Endothelial cell of umbilical vein (primary cell): Measurements from ENCODE around the gene KIF6. TPM values are rescaled to one million over a fixed set of nuclear protein-coding genes. Genes with fewer than 3 reads are reported as not detected.

Experiments
- BruUV-seq: library from RNA; stranded (reverse); fragments of 400-500 nt; replicated peaks from 2 replicates; lab custom pipeline; 2021; lab: Mats Ljungman, UMichigan
- CTCF ChIA-PET: fragments of 300-600, 350-600 bp; sonication (Branson Sonifier 250); formaldehyde crosslinking; loops from one replicate; lab custom pipeline; 2021; ENCODE audit warnings: antibody characterized with exemption, inconsistent platforms; lab: Charles Lee
- POLR2A ChIA-PET: fragments of 300-600, 350-600 bp; sonication (Branson Sonifier 250); formaldehyde crosslinking; loops from one replicate; lab custom pipeline; 2021; ENCODE audit warnings: antibody characterized with exemption, inconsistent platforms; lab: Charles Lee
- DNase-seq: peaks from one replicate; pipeline ENCODE4 v3.0.0-alpha.2; 2011; ENCODE audit warnings: low read depth, low spot score
- FAIRE-seq: peaks from 2 replicates; lab custom pipeline; 2011; peaks lifted over from hg19 to GRCh38; lab: Jason Lieb, UNC
- H2AFZ ChIP-seq: 2 replicates; pipeline ENCODE4 v1.6.0; 2012; ENCODE audit warnings: low read depth, low read length, control low read depth, inconsistent platforms
- H3K27ac ChIP-seq: 2 replicates; pipeline ENCODE4 v1.5.1; 2011; ENCODE audit warnings: low read depth, mild to moderate bottlenecking, control low read depth, low read length, moderate library complexity; ENCODE audit not compliant: insufficient read depth
- H3K27me3 ChIP-seq, 2 experiments: 2 replicates each; pipeline versions ENCODE4 v1.6.0 to v1.6.1; 2011; ENCODE audit warnings: low read length in 2 of 2, mixed read lengths in 1 of 2; ENCODE audit not compliant: control insufficient read depth in 2 of 2, insufficient read depth in 2 of 2
- H3K36me3 ChIP-seq, 2 experiments: 2 replicates in 1 of 2; 3 replicates in 1 of 2; pipeline ENCODE4 v1.5.1; 2011; ENCODE audit warnings: low read length in 2 of 2, mild to moderate bottlenecking in 1 of 2, moderate library complexity in 1 of 2; ENCODE audit not compliant: control insufficient read depth in 2 of 2, insufficient read depth in 2 of 2; ENCODE audit errors: extremely low read depth in 1 of 2
- H3K4me1 ChIP-seq: 3 replicates; pipeline ENCODE4 v1.5.1; 2011; ENCODE audit warnings: mild to moderate bottlenecking, low read length; ENCODE audit not compliant: control insufficient read depth, insufficient read depth; ENCODE audit errors: extremely low read depth
- H3K4me2 ChIP-seq: 2 replicates; pipeline ENCODE4 v1.6.1; 2011; ENCODE audit warnings: low read length, control low read depth, mixed read lengths; ENCODE audit not compliant: insufficient read depth
- H3K4me3 ChIP-seq, 3 experiments: fragments of 200-600 bp in 1 of 3; sonication (generic), shearing (Covaris generic) in 1 of 3; replicated peaks in 1 of 3; 2 replicates each; pipeline ENCODE4 v1.5.1; 2011 to 2016; ENCODE audit warnings: control low read depth in 3 of 3, low read length in 3 of 3, mild to moderate bottlenecking in 2 of 3, inconsistent platforms in 1 of 3, low read depth in 1 of 3, moderate library complexity in 1 of 3; ENCODE audit not compliant: insufficient read depth in 1 of 3
- H3K79me2 ChIP-seq: 2 replicates; pipeline ENCODE4 v1.6.0; 2012; ENCODE audit warnings: low read length, inconsistent platforms; ENCODE audit not compliant: control insufficient read depth, insufficient read depth
- H3K9ac ChIP-seq: replicated peaks from 2 replicates; pipeline ENCODE3; 2011; ENCODE audit warnings: low read length, control low read depth; ENCODE audit not compliant: insufficient read depth; ENCODE audit errors: extremely low read depth
- H3K9me1 ChIP-seq: replicated peaks from 3 replicates; pipeline ENCODE4 v1.6.0; 2011; ENCODE audit warnings: mild to moderate bottlenecking, low read length; ENCODE audit not compliant: control insufficient read depth, insufficient read depth; ENCODE audit errors: extremely low read depth
- H3K9me3 ChIP-seq: replicated peaks from 2 replicates; pipeline ENCODE4 v1.5.1; 2012; ENCODE audit warnings: low read length, inconsistent platforms; ENCODE audit not compliant: control insufficient read depth, insufficient read depth
- H4K20me1 ChIP-seq: replicated peaks from 2 replicates; pipeline ENCODE3; 2011; ENCODE audit warnings: mild to moderate bottlenecking, low read length; ENCODE audit not compliant: control insufficient read depth, insufficient read depth; ENCODE audit errors: extremely low read depth
- CTCF ChIP-seq, 2 donors: IDR thresholded peaks; 1 replicate in 1 of 2; 2 replicates in 1 of 2; pipeline ENCODE4 v1.5.1; 2011; ENCODE audit warnings: low read length in 2 of 2, mild to moderate bottlenecking in 2 of 2, moderate library complexity in 2 of 2, control low read depth in 1 of 2, inconsistent platforms in 1 of 2, low read depth in 1 of 2; ENCODE audit not compliant: insufficient read depth in 1 of 2; ENCODE audit errors: extremely low read depth in 1 of 2
- EZH2 ChIP-seq: IDR thresholded peaks from 2 replicates; pipeline ENCODE4 v1.6.1; 2012; ENCODE audit warnings: borderline replicate concordance, low read depth, mild to moderate bottlenecking, moderate library complexity, low read length, inconsistent platforms; ENCODE audit not compliant: severe bottlenecking
- FOS ChIP-seq: IDR thresholded peaks from 2 replicates; pipeline ENCODE4 v1.6.1; 2011; ENCODE audit warnings: mild to moderate bottlenecking, low read length, moderate library complexity, borderline replicate concordance; ENCODE audit not compliant: insufficient read depth
- GATA2 ChIP-seq: IDR thresholded peaks from 2 replicates; pipeline ENCODE4 v1.7.0; 2011; ENCODE audit warnings: low read depth, mild to moderate bottlenecking, moderate library complexity, mixed read lengths, low read length; ENCODE audit not compliant: insufficient read length, insufficient read depth
- JUN ChIP-seq: IDR thresholded peaks from 2 replicates; pipeline ENCODE4 v1.6.1; 2011; ENCODE audit warnings: borderline replicate concordance, low read depth; ENCODE audit not compliant: insufficient read length, insufficient read depth
- MAX ChIP-seq: IDR thresholded peaks from 2 replicates; pipeline ENCODE4 v1.6.1; 2011; ENCODE audit not compliant: insufficient read depth, insufficient read length
- MYC ChIP-seq: IDR thresholded peaks from one replicate; pipeline ENCODE4 v1.6.1; 2011; ENCODE audit warnings: mild to moderate bottlenecking, low read depth, low read length
- POLR2A ChIP-seq: IDR thresholded peaks from 2 replicates; pipeline ENCODE4 v1.6.1; 2012; ENCODE audit warnings: low read depth, mild to moderate bottlenecking, control low read depth, low read length
- POLR2AphosphoS5 ChIP-seq: IDR thresholded peaks from 2 replicates; pipeline ENCODE4 v1.6.1; 2012; ENCODE audit warnings: low read depth, mild to moderate bottlenecking, control low read depth, low read length, moderate library complexity; ENCODE audit not compliant: insufficient read depth
- dilution Hi-C: fragments of 300-500 bp; cut with MboI; formaldehyde crosslinking; loops from one replicate; pipeline ENCODE4 v1.15.0; 2019; ENCODE audit warnings: low sequenced_read_pairs; ENCODE audit not compliant: extremely low pct_ligation_motif_present
- intact Hi-C: fragments of 100-400 bp; cut with micrococcal nuclease; formaldehyde crosslinking; loops from one replicate; pipeline ENCODE4 v1.10.0; 2022
- polyA plus RNA-seq, 4 experiments: library from polyadenylated mRNA; depleted of rRNA in 3 of 4; stranded (reverse) in 3 of 4; unstranded in 1 of 4; fragments of >200 nt; gene quantifications; 2 replicates each; pipeline versions ENCODE4 v1.2.1 to v1.2.3, GENCODE V29; 2011 to 2012; ENCODE audit warnings: missing spikeins in 1 of 4
- total RNA-seq: library from RNA; stranded (reverse); gene quantifications from 2 replicates; pipeline ENCODE4 v1.2.3, GENCODE V29; 2021

Gene KIF6
- total and polyA plus RNA-seq, 2 donors (not counting 3 experiments of a cell fraction or from before 2014, with no cell fraction given), result not detected

- ChIA-PET CTCF (interaction anchor here (1.5 kb wide), 1 partner anchor 11 kb away, joined by 3 read pairs; no protein-coding TSS in a partner anchor), POLR2A (no interaction called here)
- H3K4me3 ChIP-seq, result no peak within 1 kb of the TSS
- H3K27me3 ChIP-seq, result peaks cover 19 to 24% of the 10 kb centered on the region in 2 experiments
- dilution Hi-C loops (no loop called here), intact Hi-C loops (no loop called here)
- no TSS peak for BruUV-seq
- H3K9me3 ChIP-seq, result no peaks in the 10 kb centered on the region
- H3K4me1 ChIP-seq, result no peaks in the 10 kb centered on the region
- no peaks in the 10 kb centered on the region for H3K36me3 ChIP-seq
- no peaks in the 10 kb centered on the region for H3K79me2 ChIP-seq
- no peaks in the 10 kb centered on the region for H3K9me1 ChIP-seq
- no peak for TF ChIP-seq GATA2
- no peak for TF ChIP-seq JUN
- no peak for TF ChIP-seq MYC
- H2AFZ ChIP-seq, result no peak within 1 kb of the TSS
- H3K9ac ChIP-seq, result no peak within 1 kb of the TSS
- H4K20me1 ChIP-seq, result no peaks in the 10 kb centered on the region
- H3K27ac ChIP-seq, result no peak within 1 kb of the TSS
- DNase-seq (no peak), FAIRE-seq (no peak)
- no peak within 1 kb of the TSS for H3K4me2 ChIP-seq
Measured at GRCh38 chr6:39314273-39314795, 410.9 kb downstream of the KIF6 start, which contains the start of gene KCNK17. Gene KCNK17, minus strand, starts transcription at chr6:39314419. Its CDS starts 99 bp downstream, at chr6:39314320.

- no TSS peak for BruUV-seq
- FAIRE-seq (no peak), DNase-seq (no peak)
- Histone ChIP-seq H3K9ac (no peak overlapping the region), H4K20me1 (no peaks in the 10 kb centered on the region), H2AFZ (no peak overlapping the region), H3K79me2 (no peaks in the 10 kb centered on the region), H3K4me1 (no peaks in the 10 kb centered on the region), H3K27ac (no peak overlapping the region), H3K36me3 (no peaks in the 10 kb centered on the region), H3K27me3 (peaks cover 19 to 24% of the 10 kb centered on the region in 2 experiments), H3K9me3 (no peaks in the 10 kb centered on the region), H3K4me2 (no peak overlapping the region), H3K4me3 (no peak overlapping the region), H3K9me1 (no peaks in the 10 kb centered on the region)
- ChIA-PET POLR2A (no interaction called here), CTCF (interaction anchor here (0.8 to 1.3 kb wide), 2 partner anchors 12 to 148 kb away, joined by 3 read pairs; no protein-coding TSS in a partner anchor)
- TF ChIP-seq POLR2A (no peak), MAX (no peak), MYC (no peak), JUN (no peak), POLR2AphosphoS5 (no peak), FOS (no peak), EZH2 (no peak), GATA2 (no peak), CTCF (IDR thresholded peaks at IDR 0.05; ENCODE audit: extremely low read depth in 1 of 2, insufficient read depth in 1 of 2, low read depth in 1 of 2, low read length in 2 of 2) (no peak)
- dilution Hi-C loops, result no loop called here
- intact Hi-C loops, result no loop called here
Measured at GRCh38 chr6:39313526-39314272, 411.5 kb downstream of the KIF6 start.
